HepG2 (cell line): ENCODE data around the gene OVCA2.

Source experiments
- AKAP8 ChIP-seq: sonication (generic); formaldehyde crosslinking; IDR thresholded peaks from 2 replicates; pipeline ENCODE4 v1.5.1; 2020; ENCODE audit warnings: mild to moderate bottlenecking, missing genetic modification reagents
- ETS1 ChIP-seq: sonication (generic); formaldehyde crosslinking; IDR thresholded peaks from 2 replicates; pipeline ENCODE4 v1.4.0; 2020; ENCODE audit warnings: missing genetic modification reagents
- ISX ChIP-seq: sonication (generic); formaldehyde crosslinking; conservative IDR thresholded peaks from 2 replicates; pipeline ENCODE4 v1.5.0; 2020; ENCODE audit warnings: missing genetic modification reagents
- NFYC ChIP-seq: IDR thresholded peaks from 2 replicates; pipeline ENCODE4 v1.6.1; 2016; ENCODE audit warnings: missing genetic modification reagents, missing compliant biosample characterization
- POLR2A ChIP-seq, 2 experiments: IDR thresholded peaks; 2 replicates each; pipeline ENCODE4 v1.6.1; 2011; ENCODE audit warnings: low read depth in 2 of 2, low read length in 2 of 2, mild to moderate bottlenecking in 1 of 2, moderate library complexity in 1 of 2; ENCODE audit not compliant: insufficient read depth in 1 of 2
- SIN3A ChIP-seq: IDR thresholded peaks from 2 replicates; pipeline ENCODE4 v1.6.1; 2011; ENCODE audit warnings: low read depth, mild to moderate bottlenecking, control low read depth, low read length, borderline replicate concordance
- TBL1XR1 ChIP-seq: fragments of 150-350 bp; IDR thresholded peaks from 2 replicates; pipeline ENCODE4 v1.6.1; 2014; ENCODE audit warnings: borderline replicate concordance, low read length; ENCODE audit not compliant: partially characterized antibody
- ZNF224 ChIP-seq: sonication (generic); formaldehyde crosslinking; IDR thresholded peaks from 2 replicates; pipeline ENCODE4 v1.5.0; 2020; ENCODE audit warnings: mild to moderate bottlenecking, missing genetic modification reagents
- ZNF263 ChIP-seq: sonication (generic); formaldehyde crosslinking; IDR thresholded peaks from 2 replicates; pipeline ENCODE4 v1.4.0; 2020; ENCODE audit warnings: missing genetic modification reagents
- ZNF704 ChIP-seq: sonication (generic); formaldehyde crosslinking; IDR thresholded peaks from 2 replicates; pipeline ENCODE4 v1.8.1; 2023; ENCODE audit warnings: mild to moderate bottlenecking, inconsistent platforms, moderate library complexity, missing genetic modification reagents, borderline replicate concordance
- ZNF83 ChIP-seq: sonication (generic); formaldehyde crosslinking; IDR thresholded peaks from 2 replicates; pipeline ENCODE4 v1.4.0; 2020; ENCODE audit warnings: missing genetic modification reagents, mild to moderate bottlenecking, borderline replicate concordance
- TF ChIP-seq, protein P1 (sequence below): sonication (generic); formaldehyde crosslinking; IDR thresholded peaks from 2 replicates; pipeline ENCODE4 v1.5.0; 2020; ENCODE audit warnings: mild to moderate bottlenecking, missing genetic modification reagents, moderate library complexity

DNA sequence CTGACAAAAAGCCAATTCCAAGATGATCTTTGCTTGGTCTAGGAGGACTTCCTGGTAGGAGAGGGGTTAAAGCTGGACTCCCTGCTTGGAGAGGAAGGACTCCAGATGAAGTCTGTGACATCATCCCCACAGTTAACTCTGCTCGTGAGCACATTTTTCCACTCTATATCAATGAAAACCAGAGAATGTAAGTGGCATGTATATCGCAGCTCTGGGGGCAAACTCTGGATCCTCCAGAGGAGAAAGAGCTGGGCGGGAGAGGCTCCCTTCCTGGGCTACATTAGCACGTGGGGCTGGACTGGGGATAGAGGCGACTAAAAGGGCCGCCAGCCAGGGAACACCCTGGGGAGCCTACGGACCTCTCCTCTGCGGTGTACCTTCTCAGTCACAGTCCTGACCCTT lies 47.2 kb downstream of the OVCA2 start:
- TF ChIP-seq ZNF704 (CRISPR knock-in tag) (no peak), ZNF83 (CRISPR knock-in tag) (no peak), SIN3A (no peak), ETS1 (CRISPR knock-in tag) (no peak), ZNF224 (no peak), ISX (no peak), POLR2A (IDR thresholded peaks at IDR 0.05; ENCODE audit: insufficient read depth in 1 of 2, low read depth in 2 of 2, low read length in 2 of 2) (no peak), TBL1XR1 (no peak), AKAP8 (CRISPR knock-in tag) (no peak), NFYC (no peak), ZNF263 (CRISPR knock-in tag) (no peak)
- TF ChIP-seq, protein P1, sequence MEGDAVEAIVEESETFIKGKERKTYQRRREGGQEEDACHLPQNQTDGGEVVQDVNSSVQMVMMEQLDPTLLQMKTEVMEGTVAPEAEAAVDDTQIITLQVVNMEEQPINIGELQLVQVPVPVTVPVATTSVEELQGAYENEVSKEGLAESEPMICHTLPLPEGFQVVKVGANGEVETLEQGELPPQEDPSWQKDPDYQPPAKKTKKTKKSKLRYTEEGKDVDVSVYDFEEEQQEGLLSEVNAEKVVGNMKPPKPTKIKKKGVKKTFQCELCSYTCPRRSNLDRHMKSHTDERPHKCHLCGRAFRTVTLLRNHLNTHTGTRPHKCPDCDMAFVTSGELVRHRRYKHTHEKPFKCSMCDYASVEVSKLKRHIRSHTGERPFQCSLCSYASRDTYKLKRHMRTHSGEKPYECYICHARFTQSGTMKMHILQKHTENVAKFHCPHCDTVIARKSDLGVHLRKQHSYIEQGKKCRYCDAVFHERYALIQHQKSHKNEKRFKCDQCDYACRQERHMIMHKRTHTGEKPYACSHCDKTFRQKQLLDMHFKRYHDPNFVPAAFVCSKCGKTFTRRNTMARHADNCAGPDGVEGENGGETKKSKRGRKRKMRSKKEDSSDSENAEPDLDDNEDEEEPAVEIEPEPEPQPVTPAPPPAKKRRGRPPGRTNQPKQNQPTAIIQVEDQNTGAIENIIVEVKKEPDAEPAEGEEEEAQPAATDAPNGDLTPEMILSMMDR (CRISPR knock-in tag), result no peak
